ENCODE data around the gene CAV3. TPM values are rescaled to one million over a fixed set of nuclear protein-coding genes. Genes with fewer than 3 reads are reported as not detected.

The CAV3 gene
- total and polyA plus RNA-seq, 2 donors from 2014 or later = not detected

GRCh38 chr3:8794247-8794646 lies 60.6 kb downstream of the CAV3 start:
- Histone ChIP-seq H3K4me1 (ENCODE audit: control insufficient read depth in 2 of 3, insufficient read depth in 2 of 3, low read depth in 1 of 3, low read length in 3 of 3) (no peaks in the 10 kb centered on the region), H3K9ac (ENCODE audit: low read length in 3 of 3) (no peak overlapping the region), H3K4me3 (ENCODE audit: low read length in 3 of 3) (no peak overlapping the region), H3K36me3 (ENCODE audit: control insufficient read depth in 2 of 3, insufficient read depth in 3 of 3, low read length in 3 of 3) (no peaks in the 10 kb centered on the region), H3K27ac (ENCODE audit: low read depth in 2 of 2, low read length in 2 of 2) (no peak overlapping the region), H3K27me3 (ENCODE audit: control insufficient read depth, insufficient read depth, low read length) (no peaks in the 10 kb centered on the region), H3K9me3 (ENCODE audit: control insufficient read depth in 2 of 3, insufficient read depth in 1 of 3, low read length in 3 of 3) (peaks cover 0 to 2% (median 0%) of the 10 kb centered on the region in 3 donors)
- TF ChIP-seq CTCF (IDR thresholded peaks at IDR 0.05; ENCODE audit: borderline replicate concordance, extremely low read depth, insufficient read depth) = no peak
- no peak for FAIRE-seq
- intact Hi-C loops (cut with DNase I) = no loop called here
- no peak for DNase-seq

Other genes starting within 250 kb of the CAV3 start
- 65.4 TPM for gene LMCD1, start 232.0 kb upstream of the CAV3 start, total RNA-seq
- gene LMCD1, start 232.0 kb upstream of the CAV3 start, polyA plus RNA-seq (ENCODE audit: insufficient read depth, low read depth, low replicate concordance) = 24.3 TPM
- gene SSUH2, start 89.0 kb upstream of the CAV3 start, total RNA-seq = 0.44 TPM
- gene SSUH2, start 89.0 kb upstream of the CAV3 start, polyA plus RNA-seq (ENCODE audit: insufficient read depth, low read depth, low replicate concordance) = 0.88 TPM
- gene OXTR, start 35.8 kb downstream of the CAV3 start, total RNA-seq = 1.2 TPM
- gene OXTR, start 35.8 kb downstream of the CAV3 start, polyA plus RNA-seq (ENCODE audit: insufficient read depth, low read depth, low replicate concordance) = 0.39 TPM
- 8.0 TPM for gene RAD18, start 229.7 kb downstream of the CAV3 start, total RNA-seq
- gene RAD18, start 229.7 kb downstream of the CAV3 start, polyA plus RNA-seq (ENCODE audit: insufficient read depth, low read depth, low replicate concordance) = 3.1 TPM

Data from kidney (tissue), 14 donors.